ENCODE measurements around the gene CLTCL1.

GRCh38 chr22:19223617-19224016, 67.9 kb downstream of the CLTCL1 start:
- no peak for TF ChIP-seq SP1 (IDR thresholded peaks at IDR 0.05)
- TF ChIP-seq, protein P1, sequence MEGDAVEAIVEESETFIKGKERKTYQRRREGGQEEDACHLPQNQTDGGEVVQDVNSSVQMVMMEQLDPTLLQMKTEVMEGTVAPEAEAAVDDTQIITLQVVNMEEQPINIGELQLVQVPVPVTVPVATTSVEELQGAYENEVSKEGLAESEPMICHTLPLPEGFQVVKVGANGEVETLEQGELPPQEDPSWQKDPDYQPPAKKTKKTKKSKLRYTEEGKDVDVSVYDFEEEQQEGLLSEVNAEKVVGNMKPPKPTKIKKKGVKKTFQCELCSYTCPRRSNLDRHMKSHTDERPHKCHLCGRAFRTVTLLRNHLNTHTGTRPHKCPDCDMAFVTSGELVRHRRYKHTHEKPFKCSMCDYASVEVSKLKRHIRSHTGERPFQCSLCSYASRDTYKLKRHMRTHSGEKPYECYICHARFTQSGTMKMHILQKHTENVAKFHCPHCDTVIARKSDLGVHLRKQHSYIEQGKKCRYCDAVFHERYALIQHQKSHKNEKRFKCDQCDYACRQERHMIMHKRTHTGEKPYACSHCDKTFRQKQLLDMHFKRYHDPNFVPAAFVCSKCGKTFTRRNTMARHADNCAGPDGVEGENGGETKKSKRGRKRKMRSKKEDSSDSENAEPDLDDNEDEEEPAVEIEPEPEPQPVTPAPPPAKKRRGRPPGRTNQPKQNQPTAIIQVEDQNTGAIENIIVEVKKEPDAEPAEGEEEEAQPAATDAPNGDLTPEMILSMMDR (IDR thresholded peaks at IDR 0.05; ENCODE audit: low read depth, low read length, missing input control), result no peak

Data from liver (tissue), 3 donors.